HL-60 (cell line): ENCODE results near the gene NDNF.

Experiments
- DNase-seq, 2 experiments: peaks; one replicate each; pipeline ENCODE4 v3.0.0-alpha.2; 2010 to 2020; ENCODE audit warnings: low read depth in 1 of 2, low spot score in 1 of 2
- H3K27ac ChIP-seq: fragments of 250-450 bp; sonication (Bioruptor Pico); replicated peaks from 2 replicates; pipeline ENCODE4 v1.5.1; 2020; ENCODE audit warnings: mild to moderate bottlenecking, moderate library complexity
- H3K27me3 ChIP-seq: fragments of 250-450 bp; sonication (Bioruptor Pico); 2 replicates; pipeline ENCODE4 v1.5.1; 2021; ENCODE audit warnings: mild to moderate bottlenecking, moderate library complexity; ENCODE audit not compliant: insufficient read depth, poor library complexity, severe bottlenecking
- H3K4me3 ChIP-seq: replicated peaks from 2 replicates; pipeline ENCODE4 v1.5.1; 2011; ENCODE audit warnings: mild to moderate bottlenecking, control low read depth, low read length; ENCODE audit not compliant: insufficient read depth
- CTCF ChIP-seq: IDR thresholded peaks from one replicate; pipeline ENCODE4 v1.5.1; 2011; ENCODE audit warnings: low read length, control low read depth, inconsistent platforms; ENCODE audit not compliant: insufficient read depth
- GABPA ChIP-seq: IDR thresholded peaks from 2 replicates; pipeline ENCODE4 v1.6.1; 2012; ENCODE audit warnings: low read depth
- POLR2AphosphoS5 ChIP-seq: IDR thresholded peaks from 2 replicates; pipeline ENCODE4 v1.6.1; 2012; ENCODE audit warnings: low read depth
- REST ChIP-seq: IDR thresholded peaks from 2 replicates; pipeline ENCODE4 v1.6.1; 2012; ENCODE audit warnings: low read depth; ENCODE audit not compliant: insufficient replicate concordance
- SPI1 ChIP-seq: IDR thresholded peaks from 2 replicates; pipeline ENCODE4 v1.6.1; 2012; ENCODE audit warnings: low read depth, mild to moderate bottlenecking, borderline replicate concordance

NDNF gene

GRCh38 chr4:121077496-121077895 is 5.2 kb upstream of the NDNF start:
- H3K27me3 ChIP-seq = peaks cover 8% of the 10 kb centered on the region
- no peak overlapping the region for H3K4me3 ChIP-seq

GRCh38 chr4:121076416-121076815 is 4.1 kb upstream of the NDNF start:
- TF ChIP-seq POLR2AphosphoS5 (no peak), REST (no peak), GABPA (no peak), CTCF (no peak), SPI1 (no peak)
- no peak for DNase-seq
- H3K27ac ChIP-seq = no peak overlapping the region
- no peak overlapping the region for H3K4me3 ChIP-seq
- H3K27me3 ChIP-seq = peaks cover 14% of the 10 kb centered on the region

More at GRCh38 chr4:121077496-121077895, 5.2 kb upstream of the NDNF start:
- no peak for TF ChIP-seq CTCF
- no peak for TF ChIP-seq SPI1
- TF ChIP-seq POLR2AphosphoS5 = no peak
- TF ChIP-seq GABPA = no peak
- TF ChIP-seq REST = no peak
- no peak overlapping the region for H3K27ac ChIP-seq
- DNase-seq = no peak

- Histone ChIP-seq H3K4me3 (no peak overlapping the region), H3K27me3 (peaks cover 23% of the 10 kb centered on the region), H3K27ac (no peak overlapping the region)
- TF ChIP-seq CTCF (no peak), SPI1 (no peak), POLR2AphosphoS5 (no peak), REST (no peak), GABPA (no peak)
- no peak for DNase-seq
Observed at GRCh38 chr4:121073672-121074381, 1.5 kb upstream of the NDNF start.
